HUES64 (cell line): ENCODE measurements around the gene KRI1.
A peak's percentile ranks its signal among the peaks of the same experiment; 100 is the strongest.
"Not testable (repeated sequence)": the region's sequence is repeated elsewhere in the genome, so short reads cannot be mapped to it uniquely, and the experiment has no call there.

Experiments
- H3K27ac ChIP-seq: 2 replicates; pipeline ENCODE4 v1.7.0; 2013; ENCODE audit warnings: low read depth, low read length, inconsistent platforms
- H3K27me3 ChIP-seq: 2 replicates; pipeline ENCODE4 v1.6.1; 2013; ENCODE audit warnings: mild to moderate bottlenecking, low read length; ENCODE audit not compliant: insufficient read depth
- H3K36me3 ChIP-seq: 2 replicates; pipeline ENCODE4 v1.6.1; 2013; ENCODE audit warnings: mild to moderate bottlenecking, low read length; ENCODE audit not compliant: insufficient read depth
- H3K4me1 ChIP-seq: 2 replicates; pipeline ENCODE4 v1.6.1; 2013; ENCODE audit warnings: mild to moderate bottlenecking, low read length, moderate library complexity; ENCODE audit not compliant: insufficient read depth
- H3K4me3 ChIP-seq: 2 replicates; pipeline ENCODE4 v1.5.1; 2013; ENCODE audit warnings: mild to moderate bottlenecking, low read length, moderate library complexity
- H3K9ac ChIP-seq: 2 replicates; pipeline ENCODE4 v1.6.1; 2013; ENCODE audit warnings: mild to moderate bottlenecking, low read depth, low read length
- H3K9me3 ChIP-seq: 2 replicates; pipeline ENCODE4 v1.6.1; 2013; ENCODE audit warnings: low read depth, low read length; ENCODE audit not compliant: insufficient read depth
- WGBS: fragments of 150-250, 120-280 bp; methylation state at CpG from one replicate; pipeline ENCODE4 v1.1.7; 2013; ENCODE audit warnings: missing lambda C conversion rate; 5-methylcytosine and 5-hydroxymethylcytosine counted together

The KRI1 gene

GRCh38 chr19:10546817-10547216 lies 19.0 kb downstream of the KRI1 start:
- H3K4me3 ChIP-seq, result no peak overlapping the region
- WGBS, result 96% methylated on average over 17 of the region's 17 CpGs
- H3K4me1 ChIP-seq, result no peaks in the 10 kb centered on the region
- no peaks in the 10 kb centered on the region for H3K27me3 ChIP-seq
- H3K36me3 ChIP-seq, result peaks cover 35% of the 10 kb centered on the region
- H3K9ac ChIP-seq, result no peak overlapping the region
- H3K27ac ChIP-seq, result no peak overlapping the region
- H3K9me3 ChIP-seq, result no peaks in the 10 kb centered on the region

- Histone ChIP-seq H3K4me3 (peak overlapping the region; percentile 96), H3K9ac (no peak overlapping the region), H3K4me1 (no peaks in the 10 kb centered on the region), H3K27ac (no peak overlapping the region), H3K36me3 (peaks cover 28% of the 10 kb centered on the region), H3K9me3 (no peaks in the 10 kb centered on the region), H3K27me3 (no peaks in the 10 kb centered on the region)
- 85% methylated on average over 23 of the region's 23 CpGs for WGBS
These were observed 21.0 kb downstream of the KRI1 start for GRCh38 chr19:10544753-10545251.

GRCh38 chr19:10544242-10544752 lies 21.5 kb downstream of the KRI1 start:
- WGBS, result 26% methylated on average over 22 of the region's 22 CpGs
- Histone ChIP-seq H3K27me3 (no peaks in the 10 kb centered on the region), H3K27ac (peak overlapping the region; percentile 55; the same call in 1 of the 2 replicates), H3K9me3 (no peaks in the 10 kb centered on the region), H3K4me1 (no peaks in the 10 kb centered on the region), H3K36me3 (peaks cover 24% of the 10 kb centered on the region), H3K9ac (peak overlapping the region; percentile 89), H3K4me3 (peak overlapping the region; percentile 96)

- peak within 1 kb of the TSS; percentile 55 for H3K27ac ChIP-seq
- WGBS, result 3% methylated on average over 79 of the region's 79 CpGs
These were observed 22.2 kb downstream of the KRI1 start, which contains the start of gene ATG4D for GRCh38 chr19:10543420-10544241. TSS of gene ATG4D (plus strand) at chr19:10543904. CDS start at chr19:10544091, 187 bp downstream.

GRCh38 chr19:10543059-10543419 lies 22.8 kb downstream of the KRI1 start:
- Histone ChIP-seq H3K36me3 (peaks cover 13% of the 10 kb centered on the region), H3K9ac (no peak overlapping the region), H3K4me1 (no peaks in the 10 kb centered on the region), H3K9me3 (no peaks in the 10 kb centered on the region), H3K27me3 (no peaks in the 10 kb centered on the region), H3K4me3 (peak overlapping the region; percentile 96), H3K27ac (no peak overlapping the region)
- 80% methylated on average over 8 of the region's 8 CpGs for WGBS

More at GRCh38 chr19:10543420-10544241, 22.2 kb downstream of the KRI1 start, which contains the start of gene ATG4D:
- H3K4me3 ChIP-seq, result peak within 1 kb of the TSS; percentile 96
- H3K9ac ChIP-seq, result peak within 1 kb of the TSS; percentile 89
- peaks cover 19% of the 10 kb centered on the region for H3K36me3 ChIP-seq
- H3K9me3 ChIP-seq, result no peaks in the 10 kb centered on the region
- H3K27me3 ChIP-seq, result no peaks in the 10 kb centered on the region
- no peaks in the 10 kb centered on the region for H3K4me1 ChIP-seq

- H3K9me3 ChIP-seq, H3K27ac ChIP-seq, H3K9ac ChIP-seq, H3K27me3 ChIP-seq, H3K4me3 ChIP-seq, H3K4me1 ChIP-seq, H3K36me3 ChIP-seq: not testable (repeated sequence)
- WGBS, result 88% methylated on average over 9 of the region's 9 CpGs
These were observed 26.8 kb downstream of the KRI1 start for GRCh38 chr19:10539016-10539415.

GRCh38 chr19:10538204-10538983 lies 27.4 kb downstream of the KRI1 start:
- Histone ChIP-seq H3K9me3 (no peaks in the 10 kb centered on the region), H3K9ac (no peak overlapping the region), H3K36me3 (no peaks in the 10 kb centered on the region), H3K27me3 (no peaks in the 10 kb centered on the region; the same call in 1 of the 2 replicates), H3K27ac (no peak overlapping the region), H3K4me3 (no peak overlapping the region), H3K4me1 (no peaks in the 10 kb centered on the region)
- 91% methylated on average over 20 of the region's 20 CpGs for WGBS

- H3K4me1 ChIP-seq, result no peaks in the 10 kb centered on the region
- no peaks in the 10 kb centered on the region for H3K9me3 ChIP-seq
- no peak overlapping the region for H3K4me3 ChIP-seq
- WGBS, result 91% methylated on average over 11 of the region's 11 CpGs
- H3K27me3 ChIP-seq, result no peaks in the 10 kb centered on the region; the same call in 1 of the 2 replicates
- H3K36me3 ChIP-seq, result no peaks in the 10 kb centered on the region
- H3K9ac ChIP-seq, result no peak overlapping the region
- no peak overlapping the region for H3K27ac ChIP-seq
These were observed 28.1 kb downstream of the KRI1 start for GRCh38 chr19:10537668-10538067.

- Histone ChIP-seq H3K4me1 (no peaks in the 10 kb centered on the region), H3K27ac (no peak overlapping the region), H3K4me3 (no peak overlapping the region), H3K9me3 (no peaks in the 10 kb centered on the region), H3K27me3 (no peaks in the 10 kb centered on the region; the same call in 1 of the 2 replicates), H3K9ac (no peak overlapping the region), H3K36me3 (no peaks in the 10 kb centered on the region)
- 84% methylated on average over 6 of the region's 6 CpGs for WGBS
These were observed 30.2 kb downstream of the KRI1 start for GRCh38 chr19:10535613-10536012.

- no peak overlapping the region for H3K27ac ChIP-seq
- H3K4me1 ChIP-seq, result no peaks in the 10 kb centered on the region
- H3K36me3 ChIP-seq, result no peaks in the 10 kb centered on the region
- no peak overlapping the region for H3K4me3 ChIP-seq
- H3K9me3 ChIP-seq, result no peaks in the 10 kb centered on the region
- no peak overlapping the region for H3K9ac ChIP-seq
- WGBS, result 90% methylated on average over 10 of the region's 10 CpGs
- no peaks in the 10 kb centered on the region; the same call in 1 of the 2 replicates for H3K27me3 ChIP-seq
These were observed 32.0 kb downstream of the KRI1 start for GRCh38 chr19:10533646-10534386.
